8988T (cell line): ENCODE data around the gene SEMA5A.

Source experiments
- DNase-seq: peaks from one replicate; pipeline ENCODE4 v3.0.0; 2011

SEMA5A gene

GRCh38 chr5:9314558-9314957, 231.3 kb downstream of the SEMA5A start:
- no peak for DNase-seq

DNA sequence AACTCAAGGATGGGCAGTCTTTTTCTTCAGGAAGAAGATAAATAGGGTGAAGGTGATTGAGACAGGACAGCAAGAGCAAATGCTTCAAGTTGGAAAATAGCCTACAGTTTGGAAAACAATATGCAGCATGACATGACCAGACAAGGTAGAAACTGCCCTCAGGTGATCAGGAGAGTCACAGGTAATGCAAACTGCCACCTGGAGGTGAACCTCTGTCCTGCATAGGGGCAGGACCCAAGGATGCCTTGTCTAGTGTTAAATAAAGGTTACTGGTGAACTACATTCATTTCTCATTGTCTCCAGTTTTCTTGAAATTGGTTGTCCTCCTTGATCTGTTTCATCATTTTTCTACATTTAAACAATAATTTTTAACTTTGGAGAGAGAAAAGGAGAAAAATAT, 232.1 kb downstream of the SEMA5A start:
- DNase-seq = no peak

DNA sequence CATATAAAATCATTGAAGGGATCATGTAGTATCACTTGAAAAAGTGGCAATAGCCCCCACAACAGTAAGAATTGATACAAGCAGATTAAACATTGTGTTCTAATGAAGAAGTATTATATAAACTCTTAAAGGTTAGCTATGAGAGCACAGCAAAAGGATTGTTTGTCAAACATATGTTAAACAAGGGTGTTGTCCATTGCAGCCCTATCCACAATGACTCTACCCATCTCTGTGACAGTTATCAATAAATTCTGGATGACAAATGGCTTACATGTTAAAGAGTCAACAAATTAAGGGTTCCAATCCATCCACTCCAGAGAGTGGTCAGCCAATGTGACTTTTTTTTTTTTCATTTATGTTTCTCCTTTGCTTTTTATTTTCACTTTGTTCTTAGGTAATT, 238.7 kb downstream of the SEMA5A start:
- DNase-seq = no peak

- DNase-seq = no peak
Measured at GRCh38 chr5:9302218-9302617, 243.7 kb downstream of the SEMA5A start.

GRCh38 chr5:9301200-9301599, 244.7 kb downstream of the SEMA5A start:
- DNase-seq = no peak

GRCh38 chr5:9297134-9297533, 248.7 kb downstream of the SEMA5A start:
- no peak for DNase-seq

- DNase-seq = no peak
Measured at GRCh38 chr5:9295466-9295801, 250.4 kb downstream of the SEMA5A start.

DNA sequence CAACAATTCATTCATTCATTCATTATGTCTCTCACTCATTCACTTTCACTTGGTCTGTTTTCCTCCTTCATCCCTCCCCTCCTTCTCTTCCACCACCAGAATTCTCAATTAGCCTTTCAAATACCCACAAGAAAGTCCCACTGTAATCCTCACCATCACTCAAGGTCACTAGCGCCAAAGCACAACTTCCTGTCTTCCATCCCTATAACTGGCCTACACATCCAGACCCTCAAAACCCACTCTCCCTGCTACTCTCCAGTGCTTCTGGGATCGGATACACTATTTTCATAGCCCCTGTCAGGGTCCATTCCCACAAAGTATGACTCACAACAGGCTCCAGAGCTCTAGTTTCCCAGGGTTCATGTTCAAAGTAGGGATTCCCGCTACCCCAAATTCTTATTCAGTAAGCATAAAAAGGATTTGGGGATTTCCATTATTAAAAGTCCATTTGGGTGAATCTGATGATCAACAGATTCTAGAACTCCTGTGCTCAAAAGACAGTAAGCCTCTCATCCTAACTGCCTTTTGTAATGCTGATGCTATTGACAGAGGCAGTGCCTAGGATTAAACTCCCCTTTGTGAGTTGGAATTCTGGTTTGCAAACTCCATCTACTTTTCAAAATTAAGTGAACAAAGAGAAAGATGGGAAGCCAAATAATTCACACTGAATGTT, 250.9 kb downstream of the SEMA5A start:
- no peak for DNase-seq

GRCh38 chr5:9288234-9288633, 257.6 kb downstream of the SEMA5A start:
- no peak for DNase-seq

DNA sequence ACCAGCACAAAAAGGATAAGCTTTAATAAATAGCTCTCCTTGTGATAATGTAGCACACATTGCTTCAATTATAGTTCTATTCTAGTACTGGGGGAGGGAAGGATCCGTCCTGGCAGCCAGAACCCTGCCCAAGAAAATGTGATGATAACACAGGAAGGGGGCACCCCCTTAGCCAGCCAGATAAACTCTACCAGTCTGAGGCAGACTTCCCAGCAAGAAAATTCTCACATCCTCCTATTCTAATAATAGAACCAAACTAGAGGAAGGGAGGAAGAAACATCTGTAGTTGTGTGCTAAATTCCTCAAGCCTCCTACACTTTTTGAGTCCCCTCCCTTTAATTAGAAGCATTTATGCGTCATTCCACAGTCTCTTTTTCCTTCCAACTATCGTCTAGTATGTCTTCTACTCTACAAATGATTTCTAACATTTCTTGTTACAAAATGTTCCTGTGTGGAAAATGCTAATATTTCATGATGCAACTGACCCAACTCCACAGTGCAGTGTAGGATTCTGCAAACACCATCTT, 261.0 kb downstream of the SEMA5A start:
- no peak for DNase-seq

DNA sequence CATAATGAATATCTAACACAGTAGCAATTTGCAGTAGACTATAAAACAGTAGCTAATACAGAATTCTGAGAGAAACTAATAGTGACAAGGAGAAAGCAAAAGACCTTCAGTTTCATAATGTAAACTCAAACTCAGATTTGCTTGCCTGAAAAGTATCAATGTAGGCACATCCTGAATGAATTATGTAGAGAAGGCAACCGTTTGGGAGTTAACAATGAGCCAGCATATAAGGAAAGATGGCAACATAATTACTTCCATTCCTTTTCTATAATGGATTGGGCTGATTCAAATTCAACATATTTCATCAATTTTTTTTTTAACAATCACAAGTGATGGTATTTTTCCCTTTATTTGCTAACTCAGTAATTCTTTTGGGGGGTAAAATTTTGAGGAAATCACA, 261.6 kb downstream of the SEMA5A start:
- no peak for DNase-seq

- no peak for DNase-seq
Measured at GRCh38 chr5:9283473-9283872, 262.4 kb downstream of the SEMA5A start.

DNA sequence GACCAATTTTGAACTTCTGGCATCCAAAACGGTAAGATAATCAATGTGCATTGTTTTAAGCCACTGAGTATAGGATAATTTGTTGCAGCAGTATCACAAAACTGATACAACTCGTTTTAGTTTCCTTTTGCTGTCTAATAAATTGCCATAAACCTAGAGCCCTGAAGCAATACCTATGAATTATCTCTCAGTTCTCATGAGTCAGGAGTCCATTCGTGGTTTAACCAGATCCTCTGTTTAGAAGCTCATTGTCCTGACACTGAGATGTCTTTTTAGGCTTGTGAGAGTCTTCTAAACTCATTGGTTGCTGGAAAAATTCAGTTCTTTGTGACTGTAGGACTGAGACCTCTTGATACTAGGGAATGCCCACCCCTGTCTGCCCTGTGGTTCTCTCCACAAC, 262.9 kb downstream of the SEMA5A start:
- no peak for DNase-seq

DNA sequence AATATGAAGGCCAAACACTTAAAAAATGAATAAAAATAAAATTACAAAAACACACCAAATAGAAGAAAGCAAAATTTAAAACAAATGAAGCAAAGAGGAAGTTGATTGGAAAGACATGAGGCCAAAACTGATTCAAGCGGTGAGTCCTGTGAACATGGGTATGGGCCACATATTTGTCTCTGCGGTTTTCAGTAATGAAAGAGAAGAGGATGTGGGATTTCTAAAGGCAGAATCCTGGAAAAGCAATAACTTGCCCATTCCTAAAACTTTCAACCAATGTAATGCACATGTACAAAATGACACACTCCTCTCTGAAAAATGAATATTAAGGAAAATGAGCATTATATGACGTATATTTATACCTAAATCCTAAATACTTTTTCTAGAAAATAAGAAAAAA, 263.7 kb downstream of the SEMA5A start:
- DNase-seq = no peak

- DNase-seq = no peak
Measured at GRCh38 chr5:9279774-9280173, 266.1 kb downstream of the SEMA5A start.

GRCh38 chr5:9278921-9279603, 266.8 kb downstream of the SEMA5A start:
- DNase-seq = no peak

DNA sequence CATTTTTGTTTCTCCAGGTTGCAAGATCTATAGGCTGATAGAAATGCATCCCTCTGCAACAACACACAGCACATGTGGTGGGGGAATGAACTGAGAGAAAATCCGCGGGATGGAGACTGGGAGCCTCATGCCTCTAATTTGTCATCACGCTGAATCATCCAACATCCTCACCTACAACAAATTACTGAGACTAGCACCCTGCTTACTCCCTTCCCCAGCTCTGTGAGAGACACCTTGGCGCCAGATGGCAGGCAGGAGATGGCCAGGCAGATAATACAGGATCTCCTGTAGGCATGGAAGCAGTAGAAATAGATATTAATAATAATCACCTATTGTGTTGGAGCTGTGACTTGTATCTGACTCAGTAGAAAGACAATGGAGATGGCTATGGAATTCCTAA, 276.9 kb downstream of the SEMA5A start:
- DNase-seq = no peak

- DNase-seq = no peak
Measured at GRCh38 chr5:9268226-9268625, 277.6 kb downstream of the SEMA5A start.

DNA sequence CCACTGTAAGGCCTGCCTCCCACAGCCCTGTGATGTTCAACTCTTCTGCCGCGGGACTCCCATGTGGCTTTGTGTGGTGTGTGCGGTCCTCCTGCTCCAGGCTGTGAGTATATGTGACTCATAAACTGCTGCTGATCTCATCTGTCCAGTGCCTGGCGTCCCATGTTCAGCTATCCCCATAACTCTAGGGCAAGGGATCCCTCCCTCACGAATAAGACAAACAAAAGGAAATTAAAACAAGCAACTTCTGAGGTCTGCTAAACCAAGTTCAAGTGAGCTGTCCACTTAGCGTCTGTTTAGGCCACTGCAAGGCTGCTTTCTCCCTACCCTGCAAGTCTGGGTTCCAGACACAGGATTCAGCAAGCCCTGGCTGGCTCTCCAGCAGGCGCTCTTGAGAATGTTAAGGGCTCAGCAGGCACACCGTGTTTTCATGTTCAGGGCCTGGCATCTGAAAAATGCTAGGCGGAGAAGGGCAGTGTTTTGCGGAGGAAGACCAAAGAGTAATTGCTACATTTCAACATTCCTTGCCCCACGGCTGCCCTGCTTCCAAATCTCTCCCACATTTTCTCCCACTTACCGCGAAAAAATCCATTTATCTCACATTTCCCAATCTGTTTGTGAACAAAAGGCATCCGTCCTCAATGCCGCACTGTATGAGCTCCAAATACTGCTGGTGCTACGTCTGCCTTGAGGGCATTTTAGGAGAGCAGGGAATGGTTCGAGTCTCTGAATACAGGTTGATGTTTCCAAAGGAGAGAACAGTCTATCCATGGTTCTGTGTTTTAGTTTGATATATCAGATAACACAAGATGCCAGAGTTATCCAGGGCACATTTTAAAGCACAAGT, 280.2 kb downstream of the SEMA5A start:
- DNase-seq = no peak

- no peak for DNase-seq
Measured at GRCh38 chr5:9264301-9264700, 281.6 kb downstream of the SEMA5A start.

GRCh38 chr5:9263656-9264055, 282.2 kb downstream of the SEMA5A start:
- no peak for DNase-seq

- DNase-seq = no peak
Measured at GRCh38 chr5:9251379-9251980, 294.4 kb downstream of the SEMA5A start.

GRCh38 chr5:9249231-9249630, 296.6 kb downstream of the SEMA5A start:
- DNase-seq = no peak
